Smooth muscle cell (in vitro differentiated cells): ENCODE data around the gene PHKB. TPM values are rescaled to one million over a fixed set of nuclear protein-coding genes. Genes with fewer than 3 reads are reported as not detected.
"Not testable (repeated sequence)": the region's sequence is repeated elsewhere in the genome, so short reads cannot be mapped to it uniquely, and the experiment has no call there.

Source experiments
- DNase-seq: peaks from one replicate; lab custom pipeline; 2025; ENCODE audit not compliant: unreplicated experiment; lab: John Stamatoyannopoulos, UW
- H2AFZ ChIP-seq: fragments of 200-600 bp; sonication (generic); 2 replicates; pipeline ENCODE4 v1.6.0; 2016; ENCODE audit warnings: antibody characterized with exemption, low read depth, mild to moderate bottlenecking
- H3F3A ChIP-seq: fragments of 200-600 bp; sonication (generic); 2 replicates; pipeline ENCODE4 v1.6.0; 2017; ENCODE audit warnings: antibody characterized with exemption, low read depth
- H3K27ac ChIP-seq: fragments of 200-600 bp; sonication (generic); 2 replicates; pipeline ENCODE4 v1.5.1; 2016; ENCODE audit warnings: low read depth, mild to moderate bottlenecking
- H3K27me3 ChIP-seq: fragments of 200-600 bp; sonication (generic); 2 replicates; pipeline ENCODE4 v1.6.1; 2016; ENCODE audit warnings: low read depth, mild to moderate bottlenecking
- H3K36me3 ChIP-seq: fragments of 200-600 bp; sonication (generic); 2 replicates; pipeline ENCODE4 v1.5.1; 2016; ENCODE audit warnings: low read depth
- H3K4me1 ChIP-seq: fragments of 200-600 bp; sonication (generic); 2 replicates; pipeline ENCODE4 v1.5.1; 2016; ENCODE audit warnings: low read depth
- H3K4me2 ChIP-seq: fragments of 200-600 bp; sonication (generic); 2 replicates; pipeline ENCODE4 v1.6.0; 2016; ENCODE audit warnings: mild to moderate bottlenecking
- H3K4me3 ChIP-seq: fragments of 200-600 bp; sonication (generic); 2 replicates; pipeline ENCODE4 v1.5.1; 2016; ENCODE audit warnings: mild to moderate bottlenecking
- H3K79me2 ChIP-seq: fragments of 200-600 bp; sonication (generic); 2 replicates; pipeline ENCODE4 v1.6.0; 2016; ENCODE audit warnings: low read depth, mild to moderate bottlenecking
- H3K9ac ChIP-seq: fragments of 200-600 bp; sonication (generic); 2 replicates; pipeline ENCODE4 v1.6.0; 2016; ENCODE audit warnings: low read depth
- H3K9me3 ChIP-seq: fragments of 200-600 bp; sonication (generic); replicated peaks from 2 replicates; pipeline ENCODE4 v1.5.1; 2016; ENCODE audit warnings: low read depth
- H4K20me1 ChIP-seq: fragments of 200-600 bp; sonication (generic); 2 replicates; pipeline ENCODE4 v1.6.0; 2016; ENCODE audit warnings: low read depth
- WGBS: methylation state at CpG from one replicate; pipeline ENCODE4 v1.1.7; 2016; ENCODE audit warnings: low lambda C conversion rate; 5-methylcytosine and 5-hydroxymethylcytosine counted together
- polyA plus RNA-seq: library from polyadenylated mRNA; unstranded; fragments of >200 nt; fragmentation: Nextera tagmentation; extraction: Ambion mirVana; gene quantifications from 2 replicates; pipeline ENCODE4 v1.2.1, GENCODE V29; 2016
- total RNA-seq: library from RNA; depleted of rRNA; stranded (reverse); fragments of >200 nt; gene quantifications from 2 replicates; pipeline ENCODE4 v1.2.3, GENCODE V29; 2014
- TF ChIP-seq, protein P1 (sequence below): fragments of 200-600 bp; sonication (generic); IDR thresholded peaks from 2 replicates; pipeline ENCODE4 v1.5.1; 2017; ENCODE audit warnings: borderline replicate concordance, mild to moderate bottlenecking, antibody characterized with exemption; ENCODE audit not compliant: insufficient read depth, poor library complexity, severe bottlenecking

Gene PHKB
- total and polyA plus RNA-seq, 2 experiments from 2014 or later: 11.4 to 30.3 TPM

GRCh38 chr16:47524007-47524405 is 62.9 kb downstream of the PHKB start:
- Histone ChIP-seq H3K4me1 (no peaks in the 10 kb centered on the region), H3K4me2 (no peak overlapping the region), H4K20me1 (no peaks in the 10 kb centered on the region), H3K27me3 (no peaks in the 10 kb centered on the region), H3K4me3 (no peak overlapping the region), H3K36me3 (no peaks in the 10 kb centered on the region), H3K79me2 (no peaks in the 10 kb centered on the region), H2AFZ (no peak overlapping the region), H3F3A (no peaks in the 10 kb centered on the region), H3K9ac (no peak overlapping the region), H3K27ac (no peak overlapping the region), H3K9me3 (no peaks in the 10 kb centered on the region)
- WGBS: 91% methylated on average over 5 of the region's 5 CpGs
- DNase-seq: no peak
- TF ChIP-seq, protein P1, sequence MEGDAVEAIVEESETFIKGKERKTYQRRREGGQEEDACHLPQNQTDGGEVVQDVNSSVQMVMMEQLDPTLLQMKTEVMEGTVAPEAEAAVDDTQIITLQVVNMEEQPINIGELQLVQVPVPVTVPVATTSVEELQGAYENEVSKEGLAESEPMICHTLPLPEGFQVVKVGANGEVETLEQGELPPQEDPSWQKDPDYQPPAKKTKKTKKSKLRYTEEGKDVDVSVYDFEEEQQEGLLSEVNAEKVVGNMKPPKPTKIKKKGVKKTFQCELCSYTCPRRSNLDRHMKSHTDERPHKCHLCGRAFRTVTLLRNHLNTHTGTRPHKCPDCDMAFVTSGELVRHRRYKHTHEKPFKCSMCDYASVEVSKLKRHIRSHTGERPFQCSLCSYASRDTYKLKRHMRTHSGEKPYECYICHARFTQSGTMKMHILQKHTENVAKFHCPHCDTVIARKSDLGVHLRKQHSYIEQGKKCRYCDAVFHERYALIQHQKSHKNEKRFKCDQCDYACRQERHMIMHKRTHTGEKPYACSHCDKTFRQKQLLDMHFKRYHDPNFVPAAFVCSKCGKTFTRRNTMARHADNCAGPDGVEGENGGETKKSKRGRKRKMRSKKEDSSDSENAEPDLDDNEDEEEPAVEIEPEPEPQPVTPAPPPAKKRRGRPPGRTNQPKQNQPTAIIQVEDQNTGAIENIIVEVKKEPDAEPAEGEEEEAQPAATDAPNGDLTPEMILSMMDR: no peak

DNA sequence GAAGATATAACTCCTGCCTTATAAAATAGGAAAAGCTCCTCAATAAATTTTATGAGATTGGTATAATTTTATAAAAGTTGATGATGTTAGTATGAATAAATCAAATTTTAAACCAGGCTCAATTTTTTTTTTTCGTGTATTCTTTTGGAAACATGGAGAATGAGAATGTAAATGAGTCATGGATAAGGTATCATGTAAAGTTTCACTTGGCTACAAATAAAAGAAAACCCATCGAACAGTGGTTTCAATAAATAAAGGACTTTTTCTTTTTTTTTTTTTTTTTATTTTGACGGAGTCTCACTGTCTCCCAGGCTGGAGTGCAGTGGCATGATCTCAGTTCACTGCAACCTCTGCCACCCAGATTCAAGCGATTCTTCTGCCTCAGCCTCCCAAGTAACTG is 67.3 kb downstream of the PHKB start:
- Histone ChIP-seq H3K27ac (no peak overlapping the region), H3K79me2 (no peaks in the 10 kb centered on the region), H3K4me2 (no peak overlapping the region), H3K4me3 (no peak overlapping the region), H3K9ac (no peak overlapping the region), H3K36me3 (no peaks in the 10 kb centered on the region), H4K20me1 (no peaks in the 10 kb centered on the region), H3F3A (no peaks in the 10 kb centered on the region), H2AFZ (no peak overlapping the region), H3K4me1 (no peaks in the 10 kb centered on the region), H3K9me3 (no peaks in the 10 kb centered on the region), H3K27me3 (no peaks in the 10 kb centered on the region)
- no peak for DNase-seq
- TF ChIP-seq, protein P1: no peak
- 93% methylated on average over 4 of the region's 4 CpGs for WGBS

GRCh38 chr16:47533744-47534292 is 72.7 kb downstream of the PHKB start:
- no peaks in the 10 kb centered on the region for H4K20me1 ChIP-seq
- H3K27me3 ChIP-seq: no peaks in the 10 kb centered on the region
- no peaks in the 10 kb centered on the region for H3K9me3 ChIP-seq
- TF ChIP-seq, protein P1: no peak
- H3F3A ChIP-seq: no peaks in the 10 kb centered on the region
- no peak for DNase-seq
- no peak overlapping the region for H3K4me3 ChIP-seq
- H3K4me1 ChIP-seq: no peaks in the 10 kb centered on the region
- no peaks in the 10 kb centered on the region for H3K36me3 ChIP-seq
- H3K79me2 ChIP-seq: no peaks in the 10 kb centered on the region
- no peak overlapping the region for H3K4me2 ChIP-seq
- no peak overlapping the region for H3K9ac ChIP-seq
- 98% methylated on average over 8 of the region's 8 CpGs for WGBS
- H3K27ac ChIP-seq: no peak overlapping the region
- H2AFZ ChIP-seq: no peak overlapping the region

DNA sequence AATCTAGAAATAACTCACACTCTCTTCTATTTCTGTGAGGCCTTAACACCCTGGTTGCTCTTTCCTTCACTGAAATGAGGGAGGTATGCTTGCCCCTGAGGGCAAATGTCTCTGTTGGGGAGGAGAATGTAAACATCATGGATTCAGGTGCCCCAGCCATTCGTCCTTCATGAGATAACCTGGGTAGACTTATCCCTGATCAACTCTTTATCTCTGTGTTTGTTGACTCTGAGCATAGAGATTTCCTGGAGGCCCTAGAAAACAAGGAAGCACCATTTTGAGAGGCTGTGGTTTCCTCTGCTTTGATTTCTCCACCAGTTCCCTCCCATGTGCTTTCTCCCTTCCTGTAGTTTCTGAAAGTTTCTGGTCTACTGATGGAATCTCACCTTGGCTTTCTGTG is 77.3 kb downstream of the PHKB start:
- Histone ChIP-seq H3K36me3 (no peaks in the 10 kb centered on the region), H2AFZ (no peak overlapping the region), H3K79me2 (no peaks in the 10 kb centered on the region), H3K4me2 (no peak overlapping the region), H3F3A (no peaks in the 10 kb centered on the region), H4K20me1 (no peaks in the 10 kb centered on the region), H3K9ac (no peak overlapping the region), H3K9me3 (peaks cover 16% of the 10 kb centered on the region), H3K27ac (no peak overlapping the region), H3K27me3 (no peaks in the 10 kb centered on the region), H3K4me3 (no peak overlapping the region), H3K4me1 (no peaks in the 10 kb centered on the region)
- TF ChIP-seq, protein P1: no peak
- WGBS: 59% methylated on average over 1 of the region's 1 CpG
- DNase-seq: no peak

DNA sequence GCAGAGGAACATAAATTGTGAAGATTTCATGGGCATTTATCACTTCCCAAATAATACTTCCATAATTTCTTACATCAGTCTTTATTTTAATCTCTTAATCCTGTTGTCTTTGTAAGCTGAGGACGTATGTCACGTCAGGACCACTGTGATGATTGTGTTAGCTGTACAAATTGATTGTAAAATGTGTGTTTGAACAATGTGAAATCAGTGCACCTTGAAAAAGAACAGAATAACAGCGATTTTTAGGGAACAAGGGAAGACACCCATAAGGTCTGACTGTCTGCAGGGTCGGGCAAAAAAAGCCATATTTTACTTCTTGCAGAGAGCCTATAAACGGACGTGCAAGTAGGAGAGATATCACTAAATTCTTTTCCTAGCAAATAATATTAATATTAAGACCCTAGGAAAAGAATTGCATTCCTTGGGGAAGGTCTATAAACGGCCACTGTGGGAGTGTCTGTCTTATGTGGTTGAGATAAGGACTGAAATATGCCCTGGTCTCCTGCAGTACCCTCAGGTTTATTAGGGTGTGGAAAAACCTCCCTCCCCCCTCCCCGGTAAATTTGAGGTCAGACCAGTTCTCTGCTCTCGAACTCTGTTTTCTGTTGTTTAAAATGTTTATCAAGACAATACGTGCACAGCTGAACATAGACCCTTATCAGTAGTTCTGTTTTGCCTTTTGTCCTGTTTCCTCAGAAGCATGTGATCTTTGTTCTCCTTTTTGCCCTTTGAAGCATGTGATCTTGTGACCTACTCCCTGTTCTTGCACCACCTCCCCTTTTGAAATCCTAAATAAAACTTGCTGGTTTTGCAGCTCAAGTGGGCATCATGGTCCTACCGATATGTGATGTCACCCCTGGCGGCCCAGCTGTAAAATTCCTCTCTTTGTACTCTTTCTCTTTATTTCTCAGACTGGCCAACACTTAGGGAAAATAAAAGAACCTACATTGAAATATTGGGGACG is 78.9 kb downstream of the PHKB start:
- not testable (repeated sequence) for H4K20me1 ChIP-seq

More for the DNA sequence above, 78.9 kb downstream of the PHKB start:
- not testable (repeated sequence) for H3F3A ChIP-seq, H3K27me3 ChIP-seq, H3K27ac ChIP-seq, DNase-seq, H3K4me1 ChIP-seq, H3K4me3 ChIP-seq, H2AFZ ChIP-seq, H3K9ac ChIP-seq, H3K36me3 ChIP-seq, H3K4me2 ChIP-seq, H3K79me2 ChIP-seq
- peaks cover 16% of the 10 kb centered on the region for H3K9me3 ChIP-seq
- WGBS: 94% methylated on average over 13 of the region's 13 CpGs
